ENCODE data around the gene RBKS.
A peak's percentile ranks its signal among the peaks of the same experiment; 100 is the strongest.
"Not testable (repeated sequence)": the region's sequence is repeated elsewhere in the genome, so short reads cannot be mapped to it uniquely, and the experiment has no call there.

The RBKS gene

DNA sequence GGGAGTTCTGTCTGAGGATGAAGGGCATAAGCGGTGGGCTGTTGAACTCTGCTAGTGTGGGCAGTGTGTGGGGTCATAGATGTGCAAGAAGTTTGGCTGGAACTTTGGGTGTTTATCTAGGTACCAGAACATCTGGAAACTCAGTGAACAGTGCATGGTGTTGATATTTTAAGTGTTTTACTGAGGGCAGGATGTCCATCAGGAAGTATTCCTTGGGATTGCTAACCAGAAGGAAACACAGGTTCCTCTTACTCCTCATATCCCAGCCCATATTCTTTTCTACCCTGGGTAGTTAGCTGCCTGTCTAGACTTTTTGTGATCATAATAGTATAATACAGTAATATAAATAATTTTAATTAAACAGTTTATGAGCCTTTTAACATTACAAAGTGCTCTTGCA lies 15.9 kb upstream of the RBKS start:
- no peak for DNase-seq (ENCODE audit: low read depth in 4 of 4, low spot score in 1 of 4)

GRCh38 chr2:27904405-27904665 lies 14.1 kb upstream of the RBKS start:
- no peak for DNase-seq (ENCODE audit: low read depth in 4 of 4, low spot score in 1 of 4)

DNA sequence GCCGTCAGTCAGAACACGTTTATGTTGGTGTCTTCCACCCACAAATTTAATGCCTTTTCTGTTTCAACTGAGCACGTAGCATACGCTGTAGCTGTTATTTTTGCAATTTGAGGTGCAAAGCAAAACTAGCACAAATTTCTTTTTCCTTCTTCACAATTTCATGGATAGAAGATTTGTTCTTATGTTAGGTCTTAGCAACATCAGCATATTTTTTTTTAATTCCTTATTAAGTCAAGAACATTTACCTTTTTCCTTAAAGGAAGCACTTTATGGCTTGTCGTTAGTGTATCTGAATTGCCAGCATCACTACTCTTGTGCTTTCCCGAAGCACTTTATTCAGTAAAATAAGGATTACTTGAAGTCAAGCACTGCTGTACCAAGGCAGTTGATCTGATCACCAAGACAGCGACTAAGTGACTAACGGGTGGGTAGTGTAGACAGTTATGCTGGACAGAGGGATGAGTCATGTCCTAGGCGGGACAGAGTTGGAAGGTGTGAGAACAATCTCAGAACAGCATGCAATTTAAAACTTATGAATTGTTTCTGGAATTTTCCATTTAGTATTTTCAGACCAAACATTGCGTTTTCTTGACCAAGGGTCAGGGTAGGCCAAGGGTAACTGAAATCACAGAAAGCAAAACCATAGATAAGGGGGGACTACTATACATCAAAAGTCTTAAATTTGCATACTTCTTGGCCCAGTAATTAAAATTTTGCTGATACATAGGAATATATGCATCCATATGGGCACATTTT lies 13.6 kb upstream of the RBKS start:
- peak in 1 of 4 experiments; percentile 9 for DNase-seq (ENCODE audit: low read depth in 4 of 4, low spot score in 1 of 4)

DNA sequence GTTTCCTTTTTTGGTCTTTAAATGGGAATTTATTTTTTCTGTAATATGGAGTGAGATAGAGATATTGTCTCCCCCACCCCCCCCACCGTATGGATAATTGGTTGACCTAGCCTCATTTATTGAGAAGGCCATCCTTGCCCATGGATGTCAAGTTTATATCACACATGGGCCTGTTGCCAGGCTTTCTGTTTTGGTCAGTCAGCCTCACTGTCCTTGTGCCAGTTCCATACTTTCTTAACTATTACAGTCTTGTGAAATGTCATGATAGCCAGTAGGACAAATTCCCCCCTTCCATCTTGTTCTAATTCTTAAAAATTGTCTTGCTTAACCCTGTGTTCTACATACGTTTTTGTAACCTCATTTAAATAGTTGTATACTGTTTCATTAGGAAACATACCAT lies 12.8 kb upstream of the RBKS start:
- no peak for DNase-seq (ENCODE audit: low read depth in 4 of 4, low spot score in 1 of 4)

- no peak for DNase-seq (ENCODE audit: low read depth in 4 of 4, low spot score in 1 of 4)
Observed at GRCh38 chr2:27902098-27902497, 11.9 kb upstream of the RBKS start.

GRCh38 chr2:27901234-27901633 lies 11.0 kb upstream of the RBKS start:
- DNase-seq (ENCODE audit: low read depth in 4 of 4, low spot score in 1 of 4) = peak in 2 of 4 experiments; percentile 13 to 22

DNA sequence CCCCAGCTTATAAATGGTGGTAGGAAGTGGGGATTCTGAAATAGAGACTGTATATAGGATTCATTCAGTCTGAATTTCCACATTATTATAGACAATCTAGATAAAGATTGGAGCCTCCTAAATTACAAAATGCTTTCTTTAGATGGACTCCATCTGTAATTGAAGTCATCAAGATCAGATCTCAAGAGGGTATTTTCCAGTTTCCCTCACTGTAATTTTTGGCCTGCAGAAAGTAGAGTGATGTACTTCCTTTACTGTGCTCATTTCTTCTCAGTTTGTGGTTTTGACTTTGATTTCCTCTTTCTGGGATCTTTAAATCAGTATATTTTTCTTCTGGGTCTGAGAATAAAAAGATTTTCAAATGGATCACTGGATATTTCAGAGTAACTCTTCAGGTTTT lies 7.5 kb upstream of the RBKS start:
- DNase-seq (ENCODE audit: low read depth in 4 of 4, low spot score in 1 of 4) = no peak

DNA sequence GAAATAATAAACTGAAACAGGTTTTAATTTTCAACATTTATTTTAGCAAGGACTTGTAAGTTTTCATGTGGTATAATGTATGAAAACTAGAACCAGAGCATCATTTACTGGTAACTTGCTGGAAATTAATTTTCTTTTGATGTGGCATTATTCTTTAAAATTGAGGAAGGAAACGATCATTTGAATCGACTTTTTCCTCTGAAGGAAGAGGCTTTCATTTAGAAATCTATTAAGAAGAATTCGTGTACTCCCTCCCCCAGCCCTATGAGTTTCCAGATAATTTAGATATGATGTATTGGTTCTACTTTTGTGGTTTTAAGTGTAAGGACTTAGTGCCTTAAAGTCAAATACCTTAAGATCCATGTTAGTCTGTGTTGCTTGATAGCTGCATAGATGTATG lies 2.8 kb upstream of the RBKS start:
- no peak for DNase-seq (ENCODE audit: low read depth in 4 of 4, low spot score in 1 of 4)

DNA sequence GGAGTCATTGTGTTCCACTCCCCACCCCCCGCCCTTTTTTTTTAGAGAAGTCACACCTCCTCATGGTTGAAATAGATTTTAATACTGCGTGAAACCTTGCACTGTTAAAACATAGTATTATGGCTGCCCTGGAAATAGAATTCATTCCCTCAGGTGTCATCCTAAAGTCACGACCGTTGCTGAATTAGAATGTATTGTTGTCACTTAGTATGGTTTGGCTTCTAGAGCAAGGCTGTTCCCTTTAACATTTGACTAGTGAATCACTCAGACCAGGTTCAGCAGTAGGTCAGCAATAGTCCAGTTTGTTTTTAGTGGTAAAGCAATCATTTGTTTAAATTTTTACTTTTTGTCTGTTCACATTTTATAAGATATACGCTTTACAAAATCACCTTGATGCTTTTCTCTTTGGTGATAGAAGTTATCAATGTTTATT lies 1.5 kb upstream of the RBKS start:
- DNase-seq (ENCODE audit: low read depth in 4 of 4, low spot score in 1 of 4) = no peak

- DNase-seq (ENCODE audit: low read depth in 4 of 4, low spot score in 1 of 4) = peak; percentile 64 to 82 (median 76)
Observed at GRCh38 chr2:27890924-27891672, 911 bp upstream of the RBKS start.

- DNase-seq (ENCODE audit: low read depth in 4 of 4, low spot score in 1 of 4) = no peak
Observed at GRCh38 chr2:27889774-27890145, 427 bp downstream of the RBKS start.

GRCh38 chr2:27888790-27889189 lies 1.4 kb downstream of the RBKS start:
- DNase-seq (ENCODE audit: low read depth in 4 of 4, low spot score in 1 of 4) = no peak

GRCh38 chr2:27887830-27888229 lies 2.4 kb downstream of the RBKS start:
- DNase-seq (ENCODE audit: low read depth in 4 of 4, low spot score in 1 of 4) = no peak

DNA sequence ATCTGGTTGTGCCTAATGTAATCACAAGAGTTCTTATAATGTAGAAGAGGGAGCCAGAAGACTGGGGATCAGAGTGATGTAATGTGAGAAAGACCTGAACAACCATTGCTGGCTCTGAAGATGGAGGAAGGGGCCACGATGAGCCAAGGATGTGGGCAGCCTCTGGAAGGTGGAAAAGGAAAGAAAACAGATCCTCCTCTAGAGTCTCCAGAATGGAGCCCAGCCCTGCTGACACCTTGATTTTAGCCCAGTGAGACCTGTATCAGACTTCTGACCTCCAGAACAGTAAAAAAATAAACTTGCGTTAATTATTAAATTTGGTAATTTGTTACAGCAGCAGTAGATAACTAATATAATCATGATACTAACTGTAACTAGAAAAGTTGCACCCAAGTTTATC lies 3.1 kb downstream of the RBKS start:
- no peak for DNase-seq (ENCODE audit: low read depth in 4 of 4, low spot score in 1 of 4)

GRCh38 chr2:27886322-27886721 lies 3.9 kb downstream of the RBKS start:
- DNase-seq (ENCODE audit: low read depth in 4 of 4, low spot score in 1 of 4) = no peak

- DNase-seq (ENCODE audit: low read depth in 4 of 4, low spot score in 1 of 4) = no peak
Observed at GRCh38 chr2:27885661-27886060, 4.5 kb downstream of the RBKS start.

GRCh38 chr2:27885234-27885633 lies 5.0 kb downstream of the RBKS start:
- no peak for DNase-seq (ENCODE audit: low read depth in 4 of 4, low spot score in 1 of 4)

DNA sequence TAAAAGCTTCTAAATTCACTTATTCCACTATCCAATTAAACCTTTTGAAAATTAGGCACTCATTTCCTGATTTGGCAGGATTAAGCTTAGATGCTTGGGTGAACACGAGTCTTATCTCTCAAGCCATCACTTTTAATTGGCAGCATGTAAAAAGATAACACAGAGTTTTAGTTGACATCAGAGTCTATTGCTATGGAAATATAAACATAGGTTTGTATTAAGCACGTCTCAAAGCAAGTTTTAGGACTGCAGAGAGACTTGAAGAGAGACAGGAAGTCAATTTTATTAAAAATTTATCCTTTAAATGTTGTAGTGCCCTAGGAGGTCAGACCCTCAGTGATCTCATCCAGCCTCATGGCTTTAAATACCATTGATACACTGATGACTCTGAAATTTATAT lies 5.6 kb downstream of the RBKS start:
- no peak for DNase-seq (ENCODE audit: low read depth in 4 of 4, low spot score in 1 of 4)

- not testable (repeated sequence) for DNase-seq (ENCODE audit: low read depth in 4 of 4, low spot score in 1 of 4)
Observed at GRCh38 chr2:27882584-27882922, 7.6 kb downstream of the RBKS start.

DNA sequence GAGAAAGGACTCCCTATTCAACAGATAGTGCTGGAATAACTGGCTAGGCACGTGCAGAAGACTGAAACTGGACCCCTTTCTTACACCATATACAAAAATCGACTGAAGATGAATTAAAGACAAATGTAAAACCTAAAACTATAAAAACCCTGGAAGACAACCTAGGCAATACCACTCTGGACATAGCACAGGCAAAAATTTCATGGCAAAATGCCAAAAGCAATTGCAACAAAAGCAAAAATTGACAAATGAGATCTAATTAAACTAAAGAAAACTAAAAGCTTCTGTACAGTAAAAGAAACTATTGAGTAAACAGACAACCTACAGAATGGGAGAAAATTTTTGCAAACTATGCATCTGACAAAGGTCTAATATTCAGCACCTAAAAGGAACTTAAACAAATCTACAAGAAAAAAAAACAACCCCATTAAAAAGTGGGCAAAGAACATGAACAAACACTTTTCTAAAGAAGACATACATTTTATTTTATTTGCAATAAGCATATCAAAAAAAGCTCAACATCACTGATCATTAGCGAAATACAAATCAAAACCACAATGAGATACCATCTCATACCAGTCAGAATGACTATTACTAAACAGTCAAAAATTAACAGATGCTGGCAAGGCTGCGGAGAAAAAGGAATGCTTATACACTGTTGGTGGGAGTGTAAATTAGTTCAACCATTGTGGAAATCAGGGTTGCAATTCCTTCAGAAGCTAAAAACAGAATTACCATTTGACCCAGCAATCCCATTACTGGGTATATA lies 8.2 kb downstream of the RBKS start:
- DNase-seq (ENCODE audit: low read depth in 4 of 4, low spot score in 1 of 4) = not testable (repeated sequence)

DNA sequence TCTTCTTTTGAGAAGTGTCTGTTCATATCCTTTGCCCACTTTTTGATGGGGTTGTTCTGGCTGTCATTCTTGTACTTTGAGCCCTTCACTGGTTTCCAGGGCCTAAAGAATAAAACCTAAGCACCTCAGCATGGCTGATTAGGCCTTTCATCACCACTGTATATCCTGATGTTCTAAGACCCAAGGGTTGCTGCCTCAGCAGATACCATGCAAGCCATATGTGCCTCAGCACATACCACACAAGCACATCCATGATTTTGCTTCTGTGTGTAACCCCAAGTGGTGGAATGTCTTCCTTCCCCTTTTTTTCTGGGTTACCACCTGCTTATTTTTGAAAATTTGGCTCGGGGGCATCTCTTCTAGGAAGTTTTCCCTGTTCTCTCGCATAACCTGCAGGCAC lies 11.4 kb downstream of the RBKS start:
- DNase-seq (ENCODE audit: low read depth in 4 of 4, low spot score in 1 of 4) = no peak
